Measurements from ENCODE around the gene RNU4-1.

The RNU4-1 gene

DNA sequence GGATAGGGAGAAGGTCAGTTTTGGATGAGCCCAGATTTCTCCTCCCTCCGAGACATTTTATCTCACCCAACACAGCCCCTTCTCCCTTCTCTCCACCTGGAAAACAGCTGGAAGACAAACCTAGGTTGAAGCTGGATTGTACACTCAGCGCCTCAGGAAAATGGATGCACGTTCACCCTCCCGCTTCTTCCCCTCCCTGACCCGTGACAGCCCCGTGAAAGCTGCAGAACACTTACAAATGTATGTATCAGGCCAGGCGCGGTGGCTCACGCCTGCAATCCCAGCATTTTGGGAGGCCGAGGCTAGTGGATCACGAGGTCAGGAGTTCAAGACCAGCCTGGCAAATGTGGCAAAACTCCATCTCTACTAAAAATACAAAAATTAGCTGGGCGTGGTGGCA is 5.5 kb downstream of the RNU4-1 start:
- DNase-seq, result no peak

GRCh38 chr12:120286768-120287490 is 6.1 kb downstream of the RNU4-1 start:
- DNase-seq, result no peak

DNA sequence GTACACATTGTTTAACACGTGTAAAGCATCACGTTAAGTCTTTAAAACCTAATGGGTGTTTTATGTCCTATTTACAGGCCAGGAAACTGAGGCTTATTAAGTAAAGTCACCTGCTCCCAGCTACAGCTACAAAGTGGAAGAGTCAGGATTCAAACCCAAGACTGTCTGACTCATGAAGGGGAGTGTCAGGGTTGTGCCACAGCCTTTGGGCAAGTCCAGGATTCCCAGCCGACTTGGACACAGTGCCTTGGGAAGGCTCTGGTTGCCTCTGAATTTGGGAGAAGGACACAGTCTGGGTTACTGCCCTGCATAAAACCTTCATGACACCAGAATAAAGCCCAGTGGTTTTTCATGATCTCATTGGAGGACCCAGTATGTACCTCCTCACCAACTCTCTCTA is 8.7 kb downstream of the RNU4-1 start:
- no peak for DNase-seq

GRCh38 chr12:120283318-120283717 is 9.7 kb downstream of the RNU4-1 start:
- DNase-seq, result no peak

DNA sequence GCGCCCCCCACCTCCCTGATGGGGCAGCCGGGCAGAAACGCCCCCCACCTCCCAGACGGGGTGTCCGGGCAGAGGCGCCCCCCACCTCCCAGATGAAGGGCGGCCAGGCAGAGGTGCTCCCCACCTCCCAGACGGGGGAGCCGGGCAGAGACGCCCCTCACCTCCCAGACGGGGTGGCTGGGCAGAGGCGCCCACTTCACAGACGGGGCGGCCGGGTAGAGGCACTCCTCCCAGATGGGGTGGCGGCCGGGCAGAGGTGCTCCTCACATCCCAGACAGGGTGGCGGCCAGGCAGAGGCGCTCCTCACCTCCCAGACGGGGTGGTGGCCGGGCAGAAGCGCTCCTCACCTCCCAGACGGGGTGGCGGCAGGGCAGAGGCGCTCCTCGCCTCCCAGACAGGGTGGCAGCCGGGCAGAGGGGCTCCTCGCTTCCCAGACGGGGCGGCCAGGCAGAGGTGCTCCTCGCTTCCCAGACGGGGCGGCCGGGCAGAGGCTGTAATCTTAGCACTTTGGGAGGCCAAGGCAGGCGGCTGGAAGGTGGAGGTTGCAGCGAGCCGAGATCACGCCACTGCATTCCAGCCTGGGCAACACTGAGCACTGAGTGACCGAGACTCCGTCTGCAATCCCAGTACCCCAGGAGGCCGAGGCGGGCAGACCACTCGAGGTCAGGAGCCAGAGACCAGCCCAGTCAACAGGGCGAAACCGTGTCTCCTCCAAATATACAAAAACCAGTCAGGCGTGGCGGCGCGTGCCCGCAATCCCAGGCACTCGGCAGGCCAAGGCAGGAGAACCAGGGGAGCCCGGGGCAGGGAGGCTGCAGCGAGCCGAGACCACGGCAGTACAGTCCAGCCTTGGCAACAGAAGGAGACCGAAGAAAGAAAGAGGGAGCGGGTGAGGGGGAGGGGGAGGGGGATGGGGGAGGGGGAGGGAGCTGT is 14.6 kb downstream of the RNU4-1 start:
- DNase-seq, result no peak

DNA sequence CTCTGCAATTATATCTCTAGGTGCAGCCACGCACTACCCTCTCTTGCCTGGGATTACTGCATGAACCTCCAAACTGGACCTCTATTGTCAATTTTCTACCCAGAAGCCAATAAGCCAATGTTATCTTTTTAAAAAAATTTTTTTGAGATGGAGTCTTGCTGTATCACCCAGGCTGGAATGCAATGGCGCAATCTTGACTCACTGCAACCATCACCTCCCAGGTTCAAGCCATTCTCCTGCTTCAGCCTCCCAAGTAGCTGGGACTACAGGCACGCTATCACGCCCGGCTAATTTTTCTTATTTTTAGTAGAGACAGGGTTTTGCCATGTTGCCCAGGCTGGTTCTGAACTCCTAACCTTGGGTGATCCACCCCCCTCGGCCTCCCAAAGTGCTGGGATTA is 16.3 kb downstream of the RNU4-1 start:
- no peak for DNase-seq

GRCh38 chr12:120267736-120268135 is 25.3 kb downstream of the RNU4-1 start:
- no peak for DNase-seq

DNA sequence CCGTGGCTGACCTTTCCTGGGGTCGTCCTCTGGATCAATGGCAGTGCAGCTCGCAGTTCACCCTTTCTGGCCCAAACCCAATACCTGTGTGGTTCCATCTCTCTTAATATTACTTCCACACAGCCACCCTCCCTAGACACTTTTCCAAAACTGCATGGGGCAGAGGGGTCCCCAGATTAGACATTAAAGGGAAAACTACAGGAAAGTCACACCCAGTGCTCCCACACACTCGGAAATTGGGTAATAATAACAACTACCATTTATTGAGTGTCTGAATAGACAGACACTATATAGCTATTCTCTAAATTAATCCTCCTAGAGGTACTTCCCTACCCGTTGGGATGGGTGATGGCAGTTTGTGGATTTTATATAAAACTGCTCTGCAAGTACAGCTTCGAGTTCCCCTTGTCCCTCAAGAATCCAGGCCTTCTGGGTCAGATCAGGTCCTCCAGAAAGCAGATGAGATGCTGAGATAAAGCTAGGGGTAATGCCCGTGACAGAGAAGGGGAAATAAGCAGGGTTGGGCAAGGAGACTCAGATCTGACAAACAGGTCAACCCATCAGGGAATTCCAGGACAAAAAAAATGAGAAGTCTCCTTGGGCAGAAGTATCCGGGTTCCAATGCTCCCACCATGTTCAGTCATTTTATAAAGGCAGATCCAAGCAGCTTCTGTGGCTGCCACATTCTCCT is 26.7 kb downstream of the RNU4-1 start:
- DNase-seq, result no peak

GRCh38 chr12:120265473-120266179 is 27.4 kb downstream of the RNU4-1 start, which contains the start of gene PXN:
Gene PXN (minus strand): TSS chr12:120265730. CDS start chr12:120265629, 101 bp downstream.
- no peak for DNase-seq

- DNase-seq, result no peak
Measured at GRCh38 chr12:120264904-120265472, 28.0 kb downstream of the RNU4-1 start.

GRCh38 chr12:120264086-120264903 is 28.7 kb downstream of the RNU4-1 start:
- DNase-seq, result no peak

DNA sequence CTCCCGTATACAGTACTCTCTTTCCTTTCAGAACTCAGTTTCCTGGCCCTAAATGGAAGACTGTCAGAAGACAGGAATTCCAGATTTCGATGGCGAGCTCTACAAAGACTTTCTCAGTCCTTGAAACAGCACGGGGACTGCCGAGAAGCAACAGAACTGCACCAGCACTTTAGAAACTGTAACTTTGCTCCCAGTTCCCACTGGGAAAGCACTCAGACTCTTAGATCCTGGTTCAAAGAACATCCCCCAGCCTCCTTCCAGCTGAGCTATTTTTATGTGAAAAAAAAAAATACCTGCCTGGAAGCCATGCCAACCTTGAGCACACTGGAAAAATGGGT is 29.3 kb downstream of the RNU4-1 start:
- DNase-seq, result no peak

GRCh38 chr12:120262852-120263747 is 29.9 kb downstream of the RNU4-1 start:
- DNase-seq, result no peak

DNA sequence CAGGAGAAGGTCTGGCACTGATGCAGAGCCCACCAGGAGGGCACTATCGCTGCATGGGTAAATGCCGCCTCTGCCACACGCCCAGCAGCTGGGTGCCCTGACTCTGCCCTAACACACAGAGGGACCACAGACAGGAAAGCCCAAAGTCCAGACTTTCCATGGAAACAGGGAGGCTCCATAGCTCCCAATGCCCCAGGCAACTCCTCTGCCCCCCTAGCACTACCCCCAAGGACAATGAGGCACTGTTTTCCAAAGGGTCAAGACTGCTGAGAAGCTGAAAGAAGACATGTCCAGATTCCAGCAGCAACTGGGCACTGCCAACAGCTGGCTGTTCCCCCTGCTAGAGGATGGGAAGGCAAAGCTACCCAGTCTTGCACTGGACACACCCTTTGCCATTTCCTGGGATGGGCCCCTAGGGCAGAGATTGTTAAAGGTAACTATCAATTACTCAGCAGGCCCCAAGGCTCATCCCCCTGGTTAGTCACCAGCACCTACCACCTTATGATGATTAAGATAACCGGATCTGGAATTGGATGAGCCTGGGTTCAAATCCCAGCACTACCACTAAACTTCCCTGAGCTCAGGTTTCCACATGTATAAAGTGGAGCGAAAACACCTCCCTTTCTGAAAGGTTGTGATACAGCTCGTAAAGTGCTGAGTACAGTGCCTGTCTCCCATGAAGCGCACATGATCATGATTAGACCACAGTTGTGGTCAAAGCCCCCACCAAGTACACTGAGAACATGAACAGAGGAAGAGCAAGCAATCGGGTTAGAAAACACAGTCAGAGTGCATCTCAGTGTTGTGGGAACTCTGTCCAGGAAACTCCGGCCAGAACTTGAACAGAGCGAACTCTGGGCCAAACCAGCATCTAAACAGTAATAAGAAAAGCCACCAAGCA is 30.8 kb downstream of the RNU4-1 start:
- no peak for DNase-seq

- DNase-seq, result no peak
Measured at GRCh38 chr12:120260607-120261006, 32.4 kb downstream of the RNU4-1 start.

- DNase-seq, result no peak
Measured at GRCh38 chr12:120259418-120260202, 33.4 kb downstream of the RNU4-1 start.

DNA sequence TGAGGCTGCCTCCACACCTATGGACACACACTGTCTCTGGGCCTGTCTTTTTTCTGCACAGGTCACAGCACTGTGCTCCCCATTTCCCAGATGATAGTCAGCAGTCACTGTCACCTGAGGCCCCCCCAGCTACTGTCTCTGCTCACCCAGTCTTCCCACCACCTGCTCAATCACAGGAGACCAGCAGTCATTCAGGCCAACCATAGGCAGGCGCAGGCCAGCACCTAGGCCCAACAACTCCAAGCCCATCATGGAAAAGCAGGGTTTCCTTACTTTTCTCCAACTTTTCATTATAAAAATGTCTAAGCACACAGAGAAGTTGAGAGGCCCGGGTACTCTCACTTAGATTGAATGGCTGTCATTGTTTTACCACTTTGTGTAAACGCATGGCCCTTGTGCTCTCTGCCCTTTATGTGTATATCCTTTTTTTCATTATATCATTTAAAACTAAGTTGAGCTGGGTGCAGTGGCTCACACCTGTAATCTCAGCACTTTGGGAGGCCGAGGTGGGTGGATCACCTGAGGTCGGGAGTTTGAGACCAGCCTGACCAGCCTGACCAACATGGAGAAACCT is 34.6 kb downstream of the RNU4-1 start:
- no peak for DNase-seq
